GM18511 (cell line): Measurements from ENCODE around the gene ARPC1B.
"Not testable (repeated sequence)": the region's sequence is repeated elsewhere in the genome, so short reads cannot be mapped to it uniquely, and the experiment has no call there.

ENCODE experiments used
- ATAC-seq: cut with Tn5 transposase; IDR thresholded peaks from one replicate; pipeline ENCODE4 v1.9.1; 2021; ENCODE audit warnings: mild to moderate bottlenecking, moderate library complexity; ENCODE audit not compliant: unreplicated experiment

The ARPC1B gene

GRCh38 chr7:99366646-99367045 is 7.9 kb upstream of the ARPC1B start:
- ATAC-seq: no peak

GRCh38 chr7:99368750-99369389 is 5.7 kb upstream of the ARPC1B start:
- ATAC-seq: no peak

GRCh38 chr7:99369767-99370391 is 4.7 kb upstream of the ARPC1B start:
- no peak for ATAC-seq

- no peak for ATAC-seq
These were observed 3.1 kb upstream of the ARPC1B start for GRCh38 chr7:99371376-99371920.

- no peak for ATAC-seq
These were observed 2.0 kb upstream of the ARPC1B start for GRCh38 chr7:99372275-99373090.

DNA sequence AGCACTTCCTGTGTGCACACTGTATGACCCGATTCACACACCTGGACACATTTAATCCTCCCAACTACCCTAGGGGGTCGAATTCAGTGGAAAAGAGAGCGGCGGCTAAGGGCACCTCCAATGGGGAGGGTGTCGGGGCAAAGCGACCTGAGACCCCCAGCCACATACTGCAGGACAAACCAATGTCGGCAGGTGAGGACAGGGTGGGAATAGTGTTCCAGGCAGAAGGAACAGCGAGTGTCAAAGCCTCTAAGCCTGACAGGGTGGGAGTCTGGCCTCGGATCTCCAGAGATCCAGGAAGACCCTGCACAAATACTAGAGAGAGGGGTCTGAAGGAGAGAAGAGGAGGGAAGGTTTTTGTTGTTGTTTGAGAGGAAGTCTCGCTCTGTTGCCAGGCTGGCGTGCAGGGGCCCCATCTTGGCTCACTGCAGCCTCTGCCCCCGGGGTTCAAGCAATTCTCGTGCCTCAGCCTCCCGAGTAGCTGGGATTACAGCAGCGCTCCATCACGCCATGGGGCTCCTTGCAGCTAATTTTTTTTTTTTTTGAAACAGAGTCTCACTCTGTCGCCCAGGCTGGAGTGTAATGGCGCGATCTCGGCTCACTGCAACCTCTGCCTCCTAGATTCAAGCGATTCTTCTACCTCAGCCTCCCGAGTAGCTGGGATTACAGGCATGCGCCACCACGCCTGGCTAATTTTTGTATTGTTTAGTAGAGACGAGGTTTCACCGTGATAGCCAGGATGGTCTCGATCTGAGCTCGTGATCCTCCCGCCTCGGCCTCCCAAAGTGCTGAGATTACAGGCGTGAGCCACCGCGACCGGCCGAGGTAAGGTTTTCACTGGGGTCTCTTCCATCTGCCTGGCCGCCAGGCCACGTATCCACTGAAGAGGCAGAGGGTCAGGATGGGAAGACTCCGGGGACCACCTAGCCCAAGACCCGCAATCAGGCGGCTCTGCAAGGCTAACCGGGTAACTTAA is 1.2 kb upstream of the ARPC1B start:
- ATAC-seq: no peak

DNA sequence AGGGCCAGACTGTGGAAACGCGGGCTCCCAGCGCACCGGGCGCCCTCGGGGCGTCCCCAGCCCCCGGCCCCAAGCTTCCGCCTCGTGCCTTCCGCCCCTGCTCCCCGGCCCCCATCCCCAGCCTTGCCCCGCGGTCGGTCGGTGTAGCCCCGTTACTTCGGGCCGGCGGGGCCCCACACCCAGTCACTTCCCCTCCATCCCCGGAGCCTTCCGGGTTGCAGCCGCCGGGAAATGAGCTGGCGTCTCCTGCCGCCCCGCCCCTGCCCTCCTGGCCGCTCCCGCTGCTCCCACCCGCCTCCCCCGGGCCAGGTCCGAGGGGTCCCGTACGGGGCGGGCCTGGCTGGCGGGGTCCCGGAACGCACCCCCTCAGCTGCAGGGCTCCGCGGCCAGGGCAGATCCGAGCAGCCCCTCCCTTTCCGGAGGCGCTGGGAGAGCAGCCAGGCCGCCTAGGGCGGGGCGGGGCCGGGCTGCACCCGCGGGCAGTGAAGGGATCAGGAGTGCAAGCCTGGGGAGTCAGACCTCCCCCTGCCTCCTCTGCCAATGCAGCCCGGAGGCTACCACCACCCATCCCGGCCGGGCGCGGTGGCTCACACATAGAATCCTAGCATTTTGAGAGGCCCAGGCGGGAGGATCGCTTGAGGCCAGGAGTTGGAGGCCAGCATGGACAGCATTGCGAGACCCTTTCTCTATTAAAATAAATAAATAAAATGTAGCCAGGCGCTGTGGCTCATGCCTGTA is 709 bp downstream of the ARPC1B start:
- peak; percentile 49 for ATAC-seq

DNA sequence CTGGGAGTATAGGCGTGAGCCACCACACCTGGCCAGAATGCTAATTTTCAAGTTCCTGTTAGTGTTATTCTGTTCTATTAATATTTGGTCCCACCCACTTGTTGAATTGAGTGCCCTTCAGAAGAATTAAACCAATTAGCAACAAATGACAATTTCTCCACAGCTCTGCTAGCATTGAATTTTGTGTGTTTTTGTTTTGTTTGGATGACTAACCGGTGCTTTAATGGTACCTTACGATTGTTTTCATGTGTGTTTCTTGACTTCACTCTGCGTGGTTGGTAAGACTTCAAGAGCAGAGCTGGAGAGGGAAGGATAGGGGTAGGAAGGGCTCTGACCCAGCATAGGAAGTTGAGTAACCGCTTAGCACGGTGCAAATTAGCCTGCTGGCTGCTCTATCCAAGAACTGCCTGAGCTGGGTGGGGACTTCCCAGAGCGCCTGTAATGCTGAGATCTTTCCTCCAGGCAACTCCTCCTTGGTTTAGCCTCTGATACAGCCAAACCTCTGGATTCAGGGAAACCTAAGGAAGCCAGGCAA is 4.6 kb downstream of the ARPC1B start:
- ATAC-seq: no peak

DNA sequence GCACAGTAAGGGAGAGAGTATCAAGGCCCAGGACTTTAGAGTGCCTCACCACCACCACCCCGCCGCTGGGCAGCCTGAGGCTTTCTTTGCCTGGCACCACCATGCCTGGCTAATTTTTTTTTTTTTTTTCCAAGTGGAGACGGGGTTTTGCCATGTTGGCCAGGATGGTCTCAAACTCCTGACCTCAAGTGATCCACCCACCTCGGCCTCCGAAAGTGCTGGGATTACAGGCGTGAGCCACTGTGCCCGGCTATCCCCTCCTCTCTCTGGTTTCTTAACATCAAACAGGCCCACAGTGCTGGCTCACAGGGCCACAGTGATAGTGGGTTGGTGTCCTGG is 5.1 kb downstream of the ARPC1B start:
- ATAC-seq: not testable (repeated sequence)

DNA sequence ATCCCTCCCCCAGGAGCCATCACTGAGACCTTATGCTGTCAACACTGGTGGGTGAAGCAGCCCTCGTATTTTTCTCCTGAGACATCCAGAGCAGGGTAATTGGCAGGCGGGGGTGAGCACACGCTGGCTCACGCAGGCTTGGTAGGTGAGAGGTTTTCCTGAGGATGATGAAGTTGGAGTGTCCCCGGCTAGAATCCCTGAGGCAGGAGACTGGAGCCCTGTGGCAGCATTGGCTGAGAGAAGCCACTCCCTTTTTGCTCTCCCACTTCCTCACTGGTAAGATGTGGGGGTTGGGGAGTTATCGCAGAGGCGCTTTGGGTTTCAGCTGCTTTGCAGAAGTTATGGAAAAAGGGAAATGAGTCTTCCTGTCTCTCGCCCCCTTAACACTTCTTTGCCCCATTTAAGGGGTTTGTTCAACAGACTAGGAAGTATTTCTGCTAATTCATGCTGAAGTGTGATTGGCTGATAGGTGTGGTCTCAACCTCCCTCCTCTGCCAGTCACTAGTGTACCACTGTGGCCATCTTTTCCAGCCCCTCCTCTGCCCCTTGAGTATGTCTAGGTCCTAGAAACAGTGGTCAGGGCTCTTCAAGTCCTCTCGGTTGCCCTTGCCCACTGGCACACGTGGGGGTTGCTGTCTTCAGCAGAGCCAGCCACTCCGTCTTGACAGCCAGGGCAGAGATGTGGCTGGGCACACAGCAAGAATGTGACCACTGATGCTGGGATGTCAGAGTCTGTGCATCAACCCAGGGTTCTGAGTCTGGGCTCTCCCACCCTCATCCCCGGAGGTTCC is 5.7 kb downstream of the ARPC1B start:
- ATAC-seq: peak; percentile 49

DNA sequence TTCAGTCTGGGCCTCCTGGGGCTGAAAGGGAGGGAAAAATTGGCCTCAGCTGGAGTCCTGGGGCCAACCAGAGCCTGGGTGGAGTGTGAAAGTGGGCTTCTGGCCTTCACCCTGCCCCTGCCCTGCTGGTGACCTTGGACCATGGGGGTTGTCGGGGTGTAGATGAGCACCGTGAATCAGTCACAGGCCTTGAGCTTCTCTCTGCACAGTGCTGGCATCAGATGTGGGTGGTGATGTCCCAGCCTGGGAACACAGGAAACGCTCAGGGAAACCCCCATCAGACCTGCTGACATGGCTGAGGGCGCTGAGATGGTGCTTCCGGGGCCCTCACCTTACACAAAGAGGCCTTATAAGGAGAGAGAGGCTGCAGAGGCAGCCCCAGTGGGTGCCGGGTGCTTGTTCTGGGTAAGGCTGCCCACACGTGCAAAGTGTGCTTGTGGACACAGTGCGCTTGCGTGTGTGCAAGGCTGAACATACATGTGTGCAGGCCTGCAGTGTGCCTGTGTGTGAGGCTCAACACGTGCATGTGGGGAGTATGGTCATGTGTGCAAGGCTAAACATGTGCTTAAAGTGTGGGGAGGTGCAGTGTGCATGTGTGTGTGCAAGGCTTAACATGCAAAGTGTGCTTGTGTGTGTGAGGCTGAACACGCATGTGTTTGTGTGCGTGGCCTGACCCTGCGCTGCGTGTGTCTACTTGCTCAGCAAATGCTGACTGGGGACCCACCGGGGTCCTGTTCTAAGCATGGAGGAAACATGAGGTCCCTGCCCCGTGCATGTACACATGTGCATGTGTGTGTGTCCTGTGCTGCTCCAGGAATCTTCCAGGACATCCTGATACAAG is 6.5 kb downstream of the ARPC1B start:
- ATAC-seq: peak; percentile 87

GRCh38 chr7:99381664-99382075 is 7.1 kb downstream of the ARPC1B start:
- no peak for ATAC-seq

DNA sequence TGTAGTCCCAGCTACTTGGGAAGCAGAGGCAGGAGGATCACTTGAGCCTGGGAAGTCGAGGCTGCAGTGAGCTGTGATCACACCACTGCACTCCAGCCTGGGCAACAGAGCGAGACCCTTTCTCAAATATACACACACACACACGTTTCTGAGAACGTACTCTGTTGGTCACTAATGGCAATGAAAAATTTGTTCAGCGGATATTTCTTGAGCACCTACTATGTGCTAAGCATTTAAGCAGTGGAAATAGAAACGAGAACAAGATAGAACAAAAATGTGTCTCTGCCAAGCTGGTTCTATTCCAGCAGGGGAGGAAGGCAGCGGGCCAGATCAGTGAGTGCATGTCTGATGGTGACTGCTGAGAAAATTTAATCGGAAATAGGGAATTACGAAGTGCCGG is 8.7 kb downstream of the ARPC1B start:
- no peak for ATAC-seq

DNA sequence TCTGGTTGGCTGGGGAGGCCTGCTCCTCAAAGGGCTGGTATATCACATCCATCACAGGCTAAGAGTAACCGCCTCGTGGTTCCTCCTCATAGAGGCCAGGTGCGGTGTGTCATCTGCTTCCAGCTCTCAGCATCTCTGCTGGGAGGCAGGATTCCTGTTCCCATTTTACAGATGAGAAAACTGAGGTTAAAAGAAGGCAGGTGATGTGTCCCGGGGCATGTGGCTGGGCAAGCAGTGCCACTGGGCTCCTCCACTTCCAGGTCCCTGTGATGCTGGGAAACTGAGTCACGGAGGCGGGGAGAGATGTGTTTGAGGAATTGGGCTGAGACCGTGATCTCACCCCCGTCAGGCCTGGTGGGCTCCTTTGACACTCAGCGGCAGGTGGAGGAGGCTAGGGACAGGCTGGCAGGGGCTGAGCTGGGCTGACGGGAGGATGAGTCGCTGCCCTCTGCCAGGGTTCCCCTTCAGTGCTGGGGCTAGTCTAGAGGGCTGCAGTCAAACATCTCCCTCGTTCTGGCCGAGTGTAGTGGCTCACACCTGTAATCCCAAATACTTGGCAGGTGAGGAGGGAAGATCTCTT is 9.4 kb downstream of the ARPC1B start:
- ATAC-seq: no peak

- ATAC-seq: no peak
These were observed 10.0 kb downstream of the ARPC1B start for GRCh38 chr7:99384523-99384922.

DNA sequence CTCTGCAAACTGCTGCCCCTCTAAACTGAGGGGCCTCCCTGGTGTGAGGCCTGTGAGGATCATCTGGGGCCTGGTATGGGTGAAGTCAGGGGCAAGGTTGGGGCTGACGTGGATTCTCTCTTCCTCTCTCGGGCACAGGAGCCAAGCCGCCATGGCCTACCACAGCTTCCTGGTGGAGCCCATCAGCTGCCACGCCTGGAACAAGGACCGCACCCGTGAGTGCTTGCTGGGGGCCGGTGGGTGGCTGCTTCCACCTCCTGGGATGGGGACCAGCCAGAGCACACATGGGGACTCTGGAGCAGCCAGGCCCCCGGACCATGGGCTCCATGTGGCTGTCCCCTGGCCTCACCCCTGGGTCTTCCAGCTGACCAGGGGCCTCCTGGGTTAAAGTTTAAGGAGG is 11.0 kb downstream of the ARPC1B start:
- ATAC-seq: no peak

- ATAC-seq: no peak
These were observed 12.2 kb downstream of the ARPC1B start for GRCh38 chr7:99386584-99387238.
